Keratinocyte (primary cell): ENCODE data around the gene ABI2. TPM values are rescaled to one million over a fixed set of nuclear protein-coding genes. Genes with fewer than 3 reads are reported as not detected.

ENCODE experiments used
- DNase-seq: peaks from one replicate; pipeline ENCODE4 v3.0.0-alpha.2; 2011; ENCODE audit warnings: low read depth, missing footprints, low spot score
- FAIRE-seq: peaks from 2 replicates; lab custom pipeline; 2011; peaks lifted over from hg19 to GRCh38; lab: Jason Lieb, UNC
- H2AFZ ChIP-seq: 2 replicates; pipeline ENCODE4 v1.6.0; 2012; ENCODE audit warnings: low read length, control low read depth, inconsistent platforms; ENCODE audit not compliant: control insufficient read depth
- H3K27ac ChIP-seq: 2 replicates; pipeline ENCODE4 v1.5.1; 2011; ENCODE audit warnings: low read length; ENCODE audit not compliant: control insufficient read depth, insufficient read depth
- H3K27me3 ChIP-seq: 3 replicates; pipeline ENCODE4 v1.6.0; 2011; ENCODE audit warnings: low read length; ENCODE audit not compliant: control insufficient read depth, insufficient read depth; ENCODE audit errors: extremely low read depth
- H3K36me3 ChIP-seq, 2 experiments: 2 replicates in 1 of 2; 3 replicates in 1 of 2; pipeline ENCODE4 v1.5.1; 2011; ENCODE audit warnings: low read length in 2 of 2, mild to moderate bottlenecking in 1 of 2; ENCODE audit not compliant: control insufficient read depth in 2 of 2, insufficient read depth in 2 of 2; ENCODE audit errors: extremely low read depth in 1 of 2
- H3K4me1 ChIP-seq: 3 replicates; pipeline ENCODE4 v1.5.1; 2011; ENCODE audit warnings: low read length; ENCODE audit not compliant: control insufficient read depth, insufficient read depth; ENCODE audit errors: extremely low read depth
- H3K4me2 ChIP-seq: 3 replicates; pipeline ENCODE4 v1.6.0; 2011; ENCODE audit warnings: low read depth, low read length; ENCODE audit not compliant: control insufficient read depth, insufficient read depth; ENCODE audit errors: extremely low read depth
- H3K4me3 ChIP-seq, 3 experiments: fragments of 200-600 bp in 1 of 3; sonication (generic) in 1 of 3; 2 replicates in 2 of 3; 3 replicates in 1 of 3; pipeline ENCODE4 v1.5.1; 2011 to 2016; ENCODE audit warnings: low read length in 3 of 3, mild to moderate bottlenecking in 3 of 3, control low read depth in 2 of 3, inconsistent platforms in 1 of 3, low read depth in 1 of 3, mixed read lengths in 1 of 3, mixed run types in 1 of 3, moderate library complexity in 1 of 3; ENCODE audit not compliant: control insufficient read depth in 2 of 3, insufficient read depth in 2 of 3; ENCODE audit errors: extremely low read depth in 1 of 3
- H3K79me2 ChIP-seq: 2 replicates; pipeline ENCODE4 v1.6.0; 2012; ENCODE audit warnings: low read length; ENCODE audit not compliant: control insufficient read depth, insufficient read depth
- H3K9ac ChIP-seq: 3 replicates; pipeline ENCODE4 v1.6.0; 2011; ENCODE audit warnings: low read length; ENCODE audit not compliant: control insufficient read depth, insufficient read depth; ENCODE audit errors: extremely low read depth
- H3K9me1 ChIP-seq: 3 replicates; pipeline ENCODE4 v1.6.0; 2011; ENCODE audit warnings: low read length; ENCODE audit not compliant: control insufficient read depth, insufficient read depth; ENCODE audit errors: extremely low read depth
- H3K9me3 ChIP-seq: 2 replicates; pipeline ENCODE4 v1.5.1; 2012; ENCODE audit warnings: low read depth, low read length; ENCODE audit not compliant: control insufficient read depth
- H4K20me1 ChIP-seq: 3 replicates; pipeline ENCODE4 v1.6.0; 2011; ENCODE audit warnings: low read length; ENCODE audit not compliant: control insufficient read depth, insufficient read depth; ENCODE audit errors: extremely low read depth
- EZH2 ChIP-seq: IDR thresholded peaks from one replicate; pipeline ENCODE4 v1.6.1; 2012; ENCODE audit warnings: inconsistent platforms, mild to moderate bottlenecking, low read length, moderate library complexity
- dilution Hi-C: fragments of 300-500 bp; cut with MboI; formaldehyde crosslinking; loops from one replicate; pipeline ENCODE4 v1.7.0; 2020; ENCODE audit warnings: low sequenced_read_pairs; ENCODE audit not compliant: extremely low pct_ligation_motif_present
- polyA plus RNA-seq, 5 experiments: library from polyadenylated mRNA; depleted of rRNA in 3 of 5; stranded (reverse) in 3 of 5; stranded (forward) in 1 of 5; unstranded in 1 of 5; fragments of >200 nt; gene quantifications; 1 replicate in 1 of 5; 2 replicates in 3 of 5; 3 replicates in 1 of 5; pipeline versions ENCODE4 v1.2.1 to v1.2.3, GENCODE V29; 2011 to 2012; ENCODE audit warnings: missing spikeins in 2 of 5, low read depth in 1 of 5, low replicate concordance in 1 of 5
- TF ChIP-seq, protein P1 (sequence below), 3 experiments: IDR thresholded peaks in 1 of 3; conservative IDR thresholded peaks in 1 of 3; optimal IDR thresholded peaks in 1 of 3; 2 replicates in 2 of 3; 3 replicates in 1 of 3; pipeline versions ENCODE3 to v1.5.1; 2011; ENCODE audit warnings: low read length in 3 of 3, mild to moderate bottlenecking in 3 of 3, moderate library complexity in 2 of 3, control low read depth in 1 of 3, inconsistent platforms in 1 of 3; ENCODE audit not compliant: insufficient read depth in 2 of 3; ENCODE audit errors: extremely low read depth in 1 of 3

The ABI2 gene
- polyA plus RNA-seq, 1 donor (not counting 4 experiments of a cell fraction or from before 2014, with no cell fraction given) = 12.9 TPM

DNA sequence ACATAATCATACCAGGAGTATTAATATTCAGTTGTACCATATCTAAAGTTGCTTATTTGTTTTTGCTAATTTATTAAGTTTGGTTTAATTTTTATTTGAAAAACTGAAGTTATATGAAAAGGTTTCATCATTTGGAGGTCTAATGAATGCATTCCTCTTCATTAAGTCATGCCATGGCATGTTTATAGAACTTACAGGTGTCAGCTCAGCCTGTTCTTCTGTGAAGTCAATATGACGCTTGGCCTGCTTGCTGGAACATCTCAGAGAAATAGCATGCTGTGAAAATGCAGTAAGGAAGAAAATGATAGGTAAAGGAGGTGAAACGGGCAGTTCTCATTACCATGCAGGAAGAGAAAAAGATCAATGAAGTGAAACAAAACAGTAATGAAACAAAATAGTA, 148.7 kb downstream of the ABI2 start:
- no peak for TF ChIP-seq EZH2
- TF ChIP-seq, protein P1, sequence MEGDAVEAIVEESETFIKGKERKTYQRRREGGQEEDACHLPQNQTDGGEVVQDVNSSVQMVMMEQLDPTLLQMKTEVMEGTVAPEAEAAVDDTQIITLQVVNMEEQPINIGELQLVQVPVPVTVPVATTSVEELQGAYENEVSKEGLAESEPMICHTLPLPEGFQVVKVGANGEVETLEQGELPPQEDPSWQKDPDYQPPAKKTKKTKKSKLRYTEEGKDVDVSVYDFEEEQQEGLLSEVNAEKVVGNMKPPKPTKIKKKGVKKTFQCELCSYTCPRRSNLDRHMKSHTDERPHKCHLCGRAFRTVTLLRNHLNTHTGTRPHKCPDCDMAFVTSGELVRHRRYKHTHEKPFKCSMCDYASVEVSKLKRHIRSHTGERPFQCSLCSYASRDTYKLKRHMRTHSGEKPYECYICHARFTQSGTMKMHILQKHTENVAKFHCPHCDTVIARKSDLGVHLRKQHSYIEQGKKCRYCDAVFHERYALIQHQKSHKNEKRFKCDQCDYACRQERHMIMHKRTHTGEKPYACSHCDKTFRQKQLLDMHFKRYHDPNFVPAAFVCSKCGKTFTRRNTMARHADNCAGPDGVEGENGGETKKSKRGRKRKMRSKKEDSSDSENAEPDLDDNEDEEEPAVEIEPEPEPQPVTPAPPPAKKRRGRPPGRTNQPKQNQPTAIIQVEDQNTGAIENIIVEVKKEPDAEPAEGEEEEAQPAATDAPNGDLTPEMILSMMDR (optimal IDR thresholded peaks at IDR 0.05 in 1 of 3, IDR thresholded peaks at IDR 0.05 in 1 of 3, conservative IDR thresholded peaks at IDR 0.05 in 1 of 3; ENCODE audit: extremely low read depth in 1 of 3, insufficient read depth in 2 of 3, low read length in 3 of 3) = no peak
- FAIRE-seq (peak; percentile 17), DNase-seq (no peak)
- Histone ChIP-seq H3K9me1 (no peaks in the 10 kb centered on the region), H3K4me1 (peaks cover 10% of the 10 kb centered on the region), H3K4me2 (no peak overlapping the region), H2AFZ (no peak overlapping the region), H3K9ac (no peak overlapping the region), H3K4me3 (no peak overlapping the region), H3K9me3 (no peaks in the 10 kb centered on the region), H3K36me3 (no peaks in the 10 kb centered on the region), H3K27ac (no peak overlapping the region), H3K27me3 (no peaks in the 10 kb centered on the region), H4K20me1 (no peaks in the 10 kb centered on the region), H3K79me2 (no peaks in the 10 kb centered on the region)
- dilution Hi-C loops = no loop called here

DNA sequence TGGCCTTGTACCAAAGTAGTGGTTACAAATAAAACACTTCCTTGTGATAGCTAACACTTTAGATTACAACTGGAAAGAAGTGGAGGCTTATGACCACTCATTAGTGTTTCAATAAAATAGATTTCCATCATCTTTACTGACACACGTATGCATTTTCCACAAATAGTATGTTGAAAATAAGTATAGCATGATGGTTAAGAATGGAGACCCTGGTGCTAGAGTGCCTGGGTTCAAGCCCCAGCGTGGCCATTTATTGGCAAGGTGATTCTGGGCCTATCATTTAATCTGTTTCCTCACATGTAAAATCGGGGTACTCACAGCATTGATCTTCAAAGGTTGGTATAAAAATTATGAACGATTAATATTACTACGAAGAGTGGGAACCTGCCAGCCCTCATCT, 152.4 kb downstream of the ABI2 start:
- FAIRE-seq = no peak
- Histone ChIP-seq H3K4me2 (no peak overlapping the region), H3K4me3 (no peak overlapping the region), H3K27me3 (no peaks in the 10 kb centered on the region), H3K9me1 (no peaks in the 10 kb centered on the region), H3K79me2 (no peaks in the 10 kb centered on the region), H3K27ac (no peak overlapping the region), H2AFZ (no peak overlapping the region), H3K4me1 (peaks cover 10% of the 10 kb centered on the region), H3K9me3 (no peaks in the 10 kb centered on the region), H3K36me3 (no peaks in the 10 kb centered on the region), H4K20me1 (no peaks in the 10 kb centered on the region), H3K9ac (no peak overlapping the region)
- DNase-seq = no peak
- TF ChIP-seq, protein P1 (optimal IDR thresholded peaks at IDR 0.05 in 1 of 3, IDR thresholded peaks at IDR 0.05 in 1 of 3, conservative IDR thresholded peaks at IDR 0.05 in 1 of 3; ENCODE audit: extremely low read depth in 1 of 3, insufficient read depth in 2 of 3, low read length in 3 of 3) = no peak
- TF ChIP-seq EZH2 = no peak
- dilution Hi-C loops = no loop called here
